ENCODE measurements around the gene SRPRB. TPM values are rescaled to one million over a fixed set of nuclear protein-coding genes. Genes with fewer than 3 reads are reported as not detected.

SRPRB gene
- polyA plus RNA-seq, 2 of the 4 experiments (the other 2 are of a cell fraction): 41.9 to 64.6 TPM

GRCh38 chr3:133857767-133858166, 52.2 kb downstream of the SRPRB start:
- H3K27ac ChIP-seq: no peak overlapping the region
- FAIRE-seq (no peak), ATAC-seq (no peak), DNase-seq (ENCODE audit: low read depth in 1 of 2, low spot score in 1 of 2) (no peak)
- no peak overlapping the region for H3K4me2 ChIP-seq
- ChIA-PET POLR2A (no interaction called here), CTCF (no interaction called here)
- 85% methylated on average over 8 of the region's 8 CpGs for WGBS (ENCODE audit: missing lambda C conversion rate)
- no peaks in the 10 kb centered on the region for H3K9me3 ChIP-seq
- no peaks in the 10 kb centered on the region for H3K4me1 ChIP-seq
- no peak overlapping the region for H3K4me3 ChIP-seq
- TF ChIP-seq RARB (CRISPR knock-in tag; IDR thresholded peaks at IDR 0.05) (no peak), JUN (IDR thresholded peaks at IDR 0.05) (no peak), HDAC2 (IDR thresholded peaks at IDR 0.05) (no peak), PHF8 (IDR thresholded peaks at IDR 0.05; ENCODE audit: borderline replicate concordance, low read depth) (no peak), E2F6 (IDR thresholded peaks at IDR 0.05; ENCODE audit: borderline replicate concordance, low read depth) (no peak), RAD21 (conservative IDR thresholded peaks at IDR 0.05 in 1 of 2, IDR thresholded peaks at IDR 0.05 in 1 of 2) (no peak), EHMT2 (IDR thresholded peaks at IDR 0.05; ENCODE audit: low read depth) (no peak), MAFK (IDR thresholded peaks at IDR 0.05; ENCODE audit: partially characterized antibody) (no peak), MYC (IDR thresholded peaks at IDR 0.05; ENCODE audit: borderline replicate concordance, low read length) (no peak), NR3C1 (IDR thresholded peaks at IDR 0.05) (no peak), ZFP36 (IDR thresholded peaks at IDR 0.05; ENCODE audit: borderline replicate concordance, partially characterized antibody) (no peak), FOSL2 (IDR thresholded peaks at IDR 0.05) (no peak), FOSL2 (CRISPR knock-in tag; IDR thresholded peaks at IDR 0.05) (no peak), TP53 (CRISPR knock-in tag; IDR thresholded peaks at IDR 0.05) (no peak), POLR2A (IDR thresholded peaks at IDR 0.05; ENCODE audit: low read length) (no peak), EP300 (IDR thresholded peaks at IDR 0.05) (no peak), CBX2 (IDR thresholded peaks at IDR 0.05; ENCODE audit: borderline replicate concordance, low read depth) (no peak), HOXB13 (CRISPR knock-in tag; IDR thresholded peaks at IDR 0.05; ENCODE audit: low read depth) (no peak)
- TF ChIP-seq, protein P1, sequence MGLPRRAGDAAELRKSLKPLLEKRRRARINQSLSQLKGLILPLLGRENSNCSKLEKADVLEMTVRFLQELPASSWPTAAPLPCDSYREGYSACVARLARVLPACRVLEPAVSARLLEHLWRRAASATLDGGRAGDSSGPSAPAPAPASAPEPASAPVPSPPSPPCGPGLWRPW (IDR thresholded peaks at IDR 0.05): no peak
- TF ChIP-seq, protein P2, sequence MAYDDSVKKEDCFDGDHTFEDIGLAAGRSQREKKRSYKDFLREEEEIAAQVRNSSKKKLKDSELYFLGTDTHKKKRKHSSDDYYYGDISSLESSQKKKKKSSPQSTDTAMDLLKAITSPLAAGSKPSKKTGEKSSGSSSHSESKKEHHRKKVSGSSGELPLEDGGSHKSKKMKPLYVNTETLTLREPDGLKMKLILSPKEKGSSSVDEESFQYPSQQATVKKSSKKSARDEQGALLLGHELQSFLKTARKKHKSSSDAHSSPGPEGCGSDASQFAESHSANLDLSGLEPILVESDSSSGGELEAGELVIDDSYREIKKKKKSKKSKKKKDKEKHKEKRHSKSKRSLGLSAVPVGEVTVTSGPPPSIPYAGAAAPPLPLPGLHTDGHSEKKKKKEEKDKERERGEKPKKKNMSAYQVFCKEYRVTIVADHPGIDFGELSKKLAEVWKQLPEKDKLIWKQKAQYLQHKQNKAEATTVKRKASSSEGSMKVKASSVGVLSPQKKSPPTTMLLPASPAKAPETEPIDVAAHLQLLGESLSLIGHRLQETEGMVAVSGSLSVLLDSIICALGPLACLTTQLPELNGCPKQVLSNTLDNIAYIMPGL (CRISPR knock-in tag; IDR thresholded peaks at IDR 0.05; ENCODE audit: borderline replicate concordance): no peak

- ATAC-seq: no peak
- Histone ChIP-seq H3K27ac (no peak overlapping the region), H3K4me2 (no peak overlapping the region), H3K9me3 (no peaks in the 10 kb centered on the region), H3K4me3 (no peak overlapping the region), H3K4me1 (no peaks in the 10 kb centered on the region)
- WGBS (ENCODE audit: missing lambda C conversion rate): 69% methylated on average over 12 of the region's 12 CpGs
- ChIA-PET POLR2A (no interaction called here), CTCF (no interaction called here)
- FAIRE-seq: no peak
- no peak for DNase-seq (ENCODE audit: low read depth in 1 of 2, low spot score in 1 of 2)
- no peak for TF ChIP-seq RFX5 (IDR thresholded peaks at IDR 0.05)
- no peak for TF ChIP-seq POLR2A (IDR thresholded peaks at IDR 0.05; ENCODE audit: low read length)
These were observed 54.0 kb downstream of the SRPRB start for GRCh38 chr3:133859381-133860234.

- ATAC-seq (no peak), DNase-seq (ENCODE audit: low read depth in 1 of 2, low spot score in 1 of 2) (no peak), FAIRE-seq (no peak)
- Histone ChIP-seq H3K27ac (no peak overlapping the region), H3K9me3 (no peaks in the 10 kb centered on the region), H3K4me2 (no peak overlapping the region), H3K4me3 (no peak overlapping the region), H3K4me1 (no peaks in the 10 kb centered on the region)
- CTCF ChIA-PET: no interaction called here
- 74% methylated on average over 4 of the region's 5 CpGs for WGBS (ENCODE audit: missing lambda C conversion rate)
- POLR2A ChIA-PET: no interaction called here
- TF ChIP-seq TP53 (CRISPR knock-in tag; IDR thresholded peaks at IDR 0.05) (no peak), JUN (IDR thresholded peaks at IDR 0.05) (no peak), MAX (IDR thresholded peaks at IDR 0.05) (no peak), RAD21 (conservative IDR thresholded peaks at IDR 0.05 in 1 of 2, IDR thresholded peaks at IDR 0.05 in 1 of 2) (no peak), NPAS2 (CRISPR knock-in tag; IDR thresholded peaks at IDR 0.05; ENCODE audit: borderline replicate concordance) (no peak), MYC (IDR thresholded peaks at IDR 0.05; ENCODE audit: borderline replicate concordance, low read length) (no peak), HOXB5 (CRISPR knock-in tag; IDR thresholded peaks at IDR 0.05) (no peak), KDM5A (IDR thresholded peaks at IDR 0.05) (no peak)
- TF ChIP-seq, protein P3, sequence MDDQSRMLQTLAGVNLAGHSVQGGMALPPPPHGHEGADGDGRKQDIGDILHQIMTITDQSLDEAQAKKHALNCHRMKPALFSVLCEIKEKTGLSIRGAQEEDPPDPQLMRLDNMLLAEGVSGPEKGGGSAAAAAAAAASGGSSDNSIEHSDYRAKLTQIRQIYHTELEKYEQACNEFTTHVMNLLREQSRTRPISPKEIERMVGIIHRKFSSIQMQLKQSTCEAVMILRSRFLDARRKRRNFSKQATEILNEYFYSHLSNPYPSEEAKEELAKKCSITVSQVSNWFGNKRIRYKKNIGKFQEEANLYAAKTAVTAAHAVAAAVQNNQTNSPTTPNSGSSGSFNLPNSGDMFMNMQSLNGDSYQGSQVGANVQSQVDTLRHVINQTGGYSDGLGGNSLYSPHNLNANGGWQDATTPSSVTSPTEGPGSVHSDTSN (IDR thresholded peaks at IDR 0.05): no peak
- TF ChIP-seq, protein P4, sequence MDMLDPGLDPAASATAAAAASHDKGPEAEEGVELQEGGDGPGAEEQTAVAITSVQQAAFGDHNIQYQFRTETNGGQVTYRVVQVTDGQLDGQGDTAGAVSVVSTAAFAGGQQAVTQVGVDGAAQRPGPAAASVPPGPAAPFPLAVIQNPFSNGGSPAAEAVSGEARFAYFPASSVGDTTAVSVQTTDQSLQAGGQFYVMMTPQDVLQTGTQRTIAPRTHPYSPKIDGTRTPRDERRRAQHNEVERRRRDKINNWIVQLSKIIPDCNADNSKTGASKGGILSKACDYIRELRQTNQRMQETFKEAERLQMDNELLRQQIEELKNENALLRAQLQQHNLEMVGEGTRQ (IDR thresholded peaks at IDR 0.05): no peak
These were observed 54.9 kb downstream of the SRPRB start for GRCh38 chr3:133860519-133860918.

Measured in A549 (cell line).